Mammary epithelial cell (primary cell): ENCODE data around the gene AKNAD1.

Experiments used
- CTCF ChIP-seq, 2 donors: IDR thresholded peaks in 1 of 2; conservative IDR thresholded peaks in 1 of 2; 2 replicates each; pipeline ENCODE4 v1.5.1; 2011 to 2012; ENCODE audit warnings: inconsistent platforms in 2 of 2, low read length in 2 of 2, mild to moderate bottlenecking in 2 of 2, control low read depth in 1 of 2, low read depth in 1 of 2; ENCODE audit not compliant: insufficient read depth in 1 of 2; ENCODE audit errors: extremely low read depth in 1 of 2
- EZH2 ChIP-seq: IDR thresholded peaks from 2 replicates; pipeline ENCODE4 v1.6.1; 2012; ENCODE audit warnings: low read length, inconsistent platforms, borderline replicate concordance

GRCh38 chr1:108811611-108812010, 45.3 kb downstream of the AKNAD1 start:
- TF ChIP-seq CTCF (conservative IDR thresholded peaks at IDR 0.05 in 1 of 2, IDR thresholded peaks at IDR 0.05 in 1 of 2; ENCODE audit: extremely low read depth in 1 of 2, insufficient read depth in 1 of 2, low read depth in 1 of 2, low read length in 2 of 2), result no peak
- no peak for TF ChIP-seq EZH2
